Adipocyte (in vitro differentiated cells): ENCODE data around the gene IQCB1.
A peak's percentile ranks its signal among the peaks of the same experiment; 100 is the strongest.
"Not testable (repeated sequence)": the region's sequence is repeated elsewhere in the genome, so short reads cannot be mapped to it uniquely, and the experiment has no call there.

Experiments used
- DNase-seq: peaks from one replicate; pipeline ENCODE4 v3.0.0-alpha.2; 2015; ENCODE audit warnings: low read depth
- H3K27me3 ChIP-seq: replicated peaks from 2 replicates; pipeline ENCODE4 v1.7.0; 2013; ENCODE audit warnings: mild to moderate bottlenecking, low read length, moderate library complexity; ENCODE audit not compliant: control insufficient read depth, insufficient read depth
- H3K36me3 ChIP-seq: 2 replicates; pipeline ENCODE4 v1.7.0; 2013; ENCODE audit warnings: low read length, mild to moderate bottlenecking, moderate library complexity; ENCODE audit not compliant: control insufficient read depth, insufficient read depth, severe bottlenecking
- H3K4me1 ChIP-seq: 2 replicates; pipeline ENCODE4 v1.7.0; 2013; ENCODE audit warnings: mild to moderate bottlenecking, low read length, moderate library complexity; ENCODE audit not compliant: control insufficient read depth, insufficient read depth
- H3K4me3 ChIP-seq: 2 replicates; pipeline ENCODE4 v1.7.0; 2013; ENCODE audit warnings: mild to moderate bottlenecking, low read length, moderate library complexity
- H3K9ac ChIP-seq: 2 replicates; pipeline ENCODE4 v1.7.0; 2013; ENCODE audit warnings: mild to moderate bottlenecking, low read length, moderate library complexity
- H3K9me3 ChIP-seq: 2 replicates; pipeline ENCODE4 v1.7.0; 2013; ENCODE audit warnings: mild to moderate bottlenecking, low read length, moderate library complexity; ENCODE audit not compliant: control insufficient read depth

IQCB1 gene

DNA sequence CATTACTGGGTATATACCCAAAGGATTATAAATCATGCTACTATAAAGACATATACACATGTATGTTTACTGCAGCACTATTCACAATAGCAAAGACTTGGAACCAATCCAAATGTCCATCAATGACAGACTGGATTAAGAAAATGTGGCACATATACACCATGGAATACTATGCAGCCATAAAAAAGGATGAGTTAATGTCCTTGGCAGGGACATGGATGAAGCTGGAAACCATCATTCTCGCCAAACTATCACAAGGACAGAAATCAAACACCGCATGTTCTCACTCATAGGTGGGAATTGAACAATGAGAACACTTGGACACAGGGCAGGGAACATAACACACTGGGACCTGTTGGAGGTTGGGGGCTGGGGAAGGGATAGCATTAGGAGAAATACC, 91.8 kb downstream of the IQCB1 start:
- not testable (repeated sequence) for DNase-seq
- peaks cover 20% of the 10 kb centered on the region for H3K4me1 ChIP-seq

DNA sequence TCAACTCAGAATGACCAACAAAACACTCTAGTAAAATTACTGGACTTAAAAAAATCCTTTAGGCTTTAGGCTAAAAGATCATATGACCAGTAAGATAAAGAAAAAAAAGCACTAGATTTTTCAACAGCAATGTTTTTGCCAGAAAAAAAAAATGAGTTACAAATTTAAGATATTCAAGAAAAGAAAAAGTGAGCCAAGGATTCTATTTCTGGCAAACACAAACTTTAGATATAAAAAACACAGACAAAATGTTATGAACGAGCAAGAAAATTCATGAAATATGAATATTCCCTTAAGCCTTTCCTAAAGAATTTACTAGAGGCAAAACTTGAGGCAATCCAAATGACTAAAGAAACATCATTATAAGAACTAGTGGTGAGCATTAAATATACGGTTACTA, 94.0 kb downstream of the IQCB1 start:
- Histone ChIP-seq H3K4me1 (peaks cover 8% of the 10 kb centered on the region), H3K4me3 (no peak overlapping the region), H3K9ac (no peak overlapping the region), H3K9me3 (no peaks in the 10 kb centered on the region), H3K27me3 (no peaks in the 10 kb centered on the region), H3K36me3 (peaks cover 9% of the 10 kb centered on the region)
- DNase-seq: no peak

More for the DNA sequence above, 91.8 kb downstream of the IQCB1 start:
- H3K4me3 ChIP-seq, H3K36me3 ChIP-seq, H3K9me3 ChIP-seq, H3K27me3 ChIP-seq, H3K9ac ChIP-seq: not testable (repeated sequence)

DNA sequence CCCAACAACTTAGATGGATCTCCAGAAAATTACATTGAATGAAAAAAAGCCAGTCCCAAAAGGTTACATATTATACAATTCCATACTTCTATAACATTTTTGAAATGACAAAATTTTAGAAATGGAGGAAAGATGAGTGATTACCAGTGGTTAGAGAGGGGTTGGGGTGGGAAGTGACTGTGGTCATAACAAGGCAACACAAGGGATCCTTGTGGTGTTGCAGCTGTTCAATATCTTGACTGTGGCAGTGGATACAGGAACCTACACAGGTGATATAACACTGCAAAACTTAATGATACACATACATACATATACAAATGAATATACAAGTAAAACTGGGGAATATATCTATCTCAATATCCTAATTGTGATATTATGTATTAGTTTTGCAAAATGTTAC, 95.0 kb downstream of the IQCB1 start:
- no peak for DNase-seq
- no peak overlapping the region for H3K4me3 ChIP-seq
- peaks cover 9% of the 10 kb centered on the region for H3K36me3 ChIP-seq
- no peaks in the 10 kb centered on the region for H3K27me3 ChIP-seq
- H3K9ac ChIP-seq: no peak overlapping the region
- peaks cover 6% of the 10 kb centered on the region for H3K4me1 ChIP-seq
- no peaks in the 10 kb centered on the region for H3K9me3 ChIP-seq

DNA sequence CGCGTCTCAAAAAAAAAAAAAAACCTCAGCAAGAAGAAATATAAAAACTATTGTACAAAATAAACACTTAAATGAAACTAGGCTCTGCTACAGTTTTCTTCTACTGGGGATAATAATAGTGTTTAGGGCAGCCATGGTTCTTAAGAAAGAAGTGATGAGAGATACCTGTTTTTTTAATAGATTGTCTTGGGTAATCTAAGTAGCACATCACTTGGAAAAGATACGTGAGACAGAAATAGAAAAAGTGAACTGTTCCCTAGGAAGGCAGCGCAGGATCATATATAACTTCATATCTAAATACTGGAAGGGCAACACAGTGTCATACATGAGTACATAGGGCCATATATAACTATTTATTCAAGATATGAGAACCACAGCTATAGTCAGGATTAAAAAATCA, 97.2 kb downstream of the IQCB1 start:
- H3K4me1 ChIP-seq: peaks cover 6% of the 10 kb centered on the region
- H3K27me3 ChIP-seq: no peaks in the 10 kb centered on the region
- H3K9ac ChIP-seq: no peak overlapping the region
- no peak overlapping the region for H3K4me3 ChIP-seq
- DNase-seq: no peak
- no peaks in the 10 kb centered on the region for H3K9me3 ChIP-seq
- H3K36me3 ChIP-seq: peaks cover 9% of the 10 kb centered on the region

DNA sequence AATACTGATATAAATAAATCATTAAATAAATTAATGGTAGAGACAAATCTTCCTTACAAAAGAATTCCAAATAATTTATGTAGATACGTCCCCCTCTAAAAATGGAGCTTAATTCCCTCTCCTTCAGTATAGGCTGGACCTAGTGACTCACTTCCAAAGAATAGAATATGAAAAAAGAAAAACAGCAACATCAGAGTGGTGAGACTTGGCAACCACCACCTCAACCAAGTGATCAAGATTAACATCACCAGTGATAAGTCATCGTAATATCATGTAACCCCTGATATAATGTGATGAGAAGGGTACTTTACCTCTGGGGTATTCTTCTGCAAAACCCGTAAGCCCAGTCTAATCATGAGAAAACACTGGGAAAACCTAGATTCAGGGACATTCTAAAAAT, 98.7 kb downstream of the IQCB1 start:
- Histone ChIP-seq H3K9me3 (no peaks in the 10 kb centered on the region), H3K4me3 (no peak overlapping the region), H3K36me3 (peaks cover 9% of the 10 kb centered on the region), H3K27me3 (no peaks in the 10 kb centered on the region), H3K9ac (no peak overlapping the region), H3K4me1 (peaks cover 6% of the 10 kb centered on the region)
- no peak for DNase-seq

DNA sequence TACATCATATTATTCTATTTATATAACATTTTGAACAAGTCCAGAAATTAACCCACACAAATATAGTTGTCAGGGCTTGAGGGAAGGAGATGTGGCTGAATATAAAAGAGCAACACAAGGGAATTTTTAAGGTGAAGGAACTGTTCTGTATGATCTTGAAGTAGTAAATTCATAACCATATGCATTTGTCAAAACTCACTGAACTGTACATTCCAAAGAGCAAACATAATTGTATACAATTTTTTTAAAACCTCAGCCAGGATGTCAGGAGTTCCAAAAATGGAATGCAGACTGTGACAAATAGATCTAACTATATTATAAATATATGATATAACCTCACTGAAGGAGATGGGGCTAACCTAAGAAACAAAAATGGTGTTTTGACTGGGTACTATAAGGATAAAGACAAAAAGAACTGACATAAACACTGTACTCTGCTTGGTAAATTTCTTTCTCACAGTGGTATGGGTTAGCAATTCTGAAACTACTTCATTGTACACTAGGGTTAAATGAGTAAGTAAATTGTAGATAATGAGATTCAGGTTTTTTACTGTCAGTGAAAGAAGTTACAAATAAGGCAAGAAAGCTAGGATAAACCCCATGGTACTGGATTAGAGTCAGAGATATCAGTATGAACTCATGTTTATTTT, 99.7 kb downstream of the IQCB1 start:
- Histone ChIP-seq H3K4me3 (no peak overlapping the region), H3K9me3 (no peaks in the 10 kb centered on the region), H3K27me3 (no peaks in the 10 kb centered on the region), H3K4me1 (peaks cover under 1% of the 10 kb centered on the region), H3K9ac (no peak overlapping the region), H3K36me3 (peaks cover 14% of the 10 kb centered on the region)
- peak; percentile 26 for DNase-seq

DNA sequence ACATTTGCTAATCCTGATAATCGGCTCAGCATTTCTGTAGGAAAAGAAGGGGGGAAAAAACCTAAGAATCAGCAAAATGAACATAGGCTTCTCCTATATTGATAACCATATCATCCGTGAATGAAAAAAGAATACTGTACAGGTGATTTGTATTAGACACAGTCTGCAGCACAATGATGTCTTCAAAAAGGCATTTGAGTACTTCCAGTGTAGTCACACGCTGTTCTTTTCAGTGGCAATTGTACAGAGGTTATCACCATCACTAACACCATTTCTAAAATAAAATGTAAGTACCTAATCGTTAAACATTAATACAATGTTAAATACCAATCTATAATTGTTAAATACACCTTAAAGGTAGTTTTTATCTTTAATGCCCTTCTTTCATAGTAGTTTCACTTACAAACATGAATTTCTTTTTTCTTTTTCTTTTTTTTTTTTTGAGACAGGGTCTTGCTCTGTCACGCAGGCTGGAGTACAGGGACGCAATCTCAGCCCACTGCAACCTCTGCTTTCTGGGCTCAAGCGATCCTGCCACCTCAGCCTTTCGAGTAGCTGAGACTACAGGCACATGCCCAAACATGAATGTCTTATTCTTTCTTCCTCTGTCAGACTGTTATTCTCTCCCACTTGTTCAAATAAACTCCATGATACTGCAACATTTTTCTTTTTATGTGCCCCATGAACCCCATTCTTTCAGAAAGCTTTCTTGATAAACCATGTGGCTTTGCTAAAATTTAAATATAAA, 103.7 kb downstream of the IQCB1 start:
- Histone ChIP-seq H3K27me3 (no peaks in the 10 kb centered on the region), H3K9ac (no peak overlapping the region), H3K4me1 (no peaks in the 10 kb centered on the region), H3K4me3 (no peak overlapping the region), H3K36me3 (peaks cover 41% of the 10 kb centered on the region), H3K9me3 (no peaks in the 10 kb centered on the region)
- no peak for DNase-seq

DNA sequence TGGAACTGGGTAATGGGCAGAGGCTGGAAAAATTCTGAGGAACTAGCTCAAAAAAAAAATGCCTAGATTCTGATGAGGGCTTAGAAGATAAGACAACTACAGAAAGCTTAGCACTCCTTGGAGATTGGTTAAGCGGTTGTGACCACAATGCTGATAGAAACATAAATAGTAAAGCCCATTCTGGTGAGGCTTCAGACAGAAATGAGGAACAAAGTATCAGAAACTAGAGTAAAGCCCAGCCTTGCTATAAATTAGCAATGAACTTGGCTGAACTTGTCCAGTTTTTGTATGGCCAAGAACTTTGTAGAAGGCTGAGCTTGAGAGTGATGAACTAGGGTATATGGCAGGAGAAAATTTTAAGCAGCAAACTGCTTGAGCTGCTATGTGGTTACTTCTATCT, 110.7 kb downstream of the IQCB1 start:
- no peak for DNase-seq
- no peaks in the 10 kb centered on the region for H3K27me3 ChIP-seq
- H3K4me1 ChIP-seq: no peaks in the 10 kb centered on the region
- no peaks in the 10 kb centered on the region for H3K9me3 ChIP-seq
- H3K4me3 ChIP-seq: no peak overlapping the region
- no peak overlapping the region for H3K9ac ChIP-seq
- H3K36me3 ChIP-seq: peaks cover 97% of the 10 kb centered on the region

DNA sequence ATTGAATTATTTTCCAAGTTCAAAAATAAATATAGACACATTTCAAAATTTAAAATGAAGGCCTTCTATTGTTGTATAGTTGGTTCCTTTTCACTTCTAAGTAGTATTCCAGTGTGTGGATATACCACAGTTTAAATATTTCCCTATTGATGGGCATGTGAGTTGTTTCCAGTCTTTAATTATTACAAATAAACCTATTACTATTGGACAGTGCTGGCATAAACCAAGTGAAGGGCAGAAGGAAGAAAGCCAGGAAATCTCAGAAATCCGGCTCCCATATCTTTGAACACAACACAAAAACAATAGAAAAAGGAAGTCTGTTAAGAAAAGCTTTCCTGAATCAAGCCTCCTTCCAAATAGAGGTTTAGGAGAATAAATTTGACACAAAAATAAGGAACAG, 111.4 kb downstream of the IQCB1 start:
- Histone ChIP-seq H3K27me3 (no peaks in the 10 kb centered on the region), H3K9me3 (no peaks in the 10 kb centered on the region), H3K4me3 (no peak overlapping the region), H3K4me1 (no peaks in the 10 kb centered on the region), H3K9ac (no peak overlapping the region), H3K36me3 (peaks cover 97% of the 10 kb centered on the region)
- DNase-seq: no peak

DNA sequence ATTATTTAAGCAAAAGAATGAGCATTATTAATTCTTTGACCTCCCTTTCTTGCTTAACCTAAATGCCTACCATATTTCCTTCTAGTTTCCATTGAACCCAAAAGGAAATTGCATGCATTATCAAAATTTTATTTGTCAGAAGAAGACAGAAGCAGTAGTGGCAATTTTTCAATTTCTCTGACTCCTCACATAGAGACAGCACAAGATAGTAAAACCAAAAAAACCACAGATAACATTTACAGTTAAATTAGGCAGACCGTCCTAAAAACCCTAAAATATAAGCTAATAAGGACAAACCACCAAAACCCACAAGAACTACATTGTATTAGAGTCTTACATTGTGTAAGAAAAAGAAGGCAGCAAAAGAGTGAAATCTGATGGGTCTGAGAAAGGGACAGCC, 112.4 kb downstream of the IQCB1 start:
- peaks cover 97% of the 10 kb centered on the region for H3K36me3 ChIP-seq
- H3K27me3 ChIP-seq: no peaks in the 10 kb centered on the region

DNA sequence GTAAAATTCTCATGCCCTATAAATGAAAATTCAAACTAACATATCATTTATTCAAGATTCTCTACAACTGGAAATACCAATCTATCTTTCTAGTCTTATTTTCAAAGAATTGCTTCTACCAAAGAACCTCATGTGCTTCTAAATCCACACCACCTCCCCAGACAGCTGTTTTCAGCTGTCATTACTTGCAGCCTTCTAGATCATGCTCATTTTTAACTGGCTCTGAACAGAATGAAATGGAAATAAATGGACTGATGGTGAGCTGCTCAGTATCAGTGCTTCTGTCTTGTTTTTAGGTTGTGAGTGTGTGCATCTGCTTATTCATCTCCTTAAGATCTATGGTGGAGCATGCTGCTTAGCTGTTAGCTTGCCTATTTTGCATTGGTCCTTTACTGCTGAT, 114.7 kb downstream of the IQCB1 start:
- Histone ChIP-seq H3K27me3 (no peaks in the 10 kb centered on the region), H3K9me3 (no peaks in the 10 kb centered on the region), H3K36me3 (peaks cover 98% of the 10 kb centered on the region), H3K4me1 (no peaks in the 10 kb centered on the region), H3K9ac (no peak overlapping the region), H3K4me3 (no peak overlapping the region)
- DNase-seq: no peak

More for the DNA sequence above, 112.4 kb downstream of the IQCB1 start:
- H3K4me1 ChIP-seq: no peaks in the 10 kb centered on the region
- no peak overlapping the region for H3K4me3 ChIP-seq
- H3K9ac ChIP-seq: no peak overlapping the region
- DNase-seq: no peak
- no peaks in the 10 kb centered on the region for H3K9me3 ChIP-seq
